IPS-NIHi7 (cell line): Measurements from ENCODE around the gene ACOT12.
"Not testable (repeated sequence)": the region's sequence is repeated elsewhere in the genome, so short reads cannot be mapped to it uniquely, and the experiment has no call there.

Source experiments
- DNase-seq: peaks from one replicate; pipeline ENCODE4 v3.0.0; 2012; ENCODE audit warnings: mixed read lengths; ENCODE audit errors: extremely low spot score

The ACOT12 gene

GRCh38 chr5:81393783-81394718 lies at the start of gene ACOT12:
Gene ACOT12 (minus strand): TSS chr5:81394134. CDS start chr5:81394114, 20 bp downstream.
- peak; percentile 46 for DNase-seq

DNA sequence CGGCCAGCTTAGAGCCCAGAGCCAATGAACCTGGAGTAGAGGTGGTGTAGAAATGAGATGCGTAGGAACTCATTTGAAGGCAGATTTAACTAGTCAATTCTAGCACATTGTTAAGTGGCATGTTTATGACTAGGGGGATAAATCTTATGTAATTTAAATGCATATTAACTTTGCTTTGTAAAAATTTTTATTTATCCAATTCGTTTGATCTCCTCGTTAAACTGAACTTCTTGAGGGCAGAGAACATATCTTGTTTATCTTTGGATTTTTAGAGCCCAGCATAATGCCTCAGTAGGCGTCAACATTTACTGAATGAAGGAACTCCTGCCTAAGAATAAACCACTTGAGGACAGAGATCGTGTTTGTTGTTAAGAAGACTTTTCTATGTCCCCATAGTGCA lies 41.1 kb upstream of the ACOT12 start:
- DNase-seq = no peak

DNA sequence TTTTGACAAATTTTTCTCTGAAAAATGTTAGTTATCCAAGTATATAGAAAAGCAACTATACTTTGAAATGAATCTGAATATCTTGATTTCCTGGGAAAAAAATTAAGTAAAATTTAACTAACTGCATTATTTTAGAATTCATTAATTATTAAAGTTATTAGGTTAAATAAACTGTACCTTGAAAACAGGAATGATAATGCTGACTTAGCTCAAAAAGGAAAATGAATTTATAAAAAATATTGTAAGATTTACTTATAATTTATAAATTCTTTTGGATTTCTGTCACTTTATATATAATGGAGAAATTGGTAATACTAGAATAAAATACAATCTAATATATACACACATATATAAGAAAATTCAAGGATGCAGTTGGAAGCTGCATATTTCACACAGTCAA lies 36.1 kb upstream of the ACOT12 start:
- DNase-seq = no peak

DNA sequence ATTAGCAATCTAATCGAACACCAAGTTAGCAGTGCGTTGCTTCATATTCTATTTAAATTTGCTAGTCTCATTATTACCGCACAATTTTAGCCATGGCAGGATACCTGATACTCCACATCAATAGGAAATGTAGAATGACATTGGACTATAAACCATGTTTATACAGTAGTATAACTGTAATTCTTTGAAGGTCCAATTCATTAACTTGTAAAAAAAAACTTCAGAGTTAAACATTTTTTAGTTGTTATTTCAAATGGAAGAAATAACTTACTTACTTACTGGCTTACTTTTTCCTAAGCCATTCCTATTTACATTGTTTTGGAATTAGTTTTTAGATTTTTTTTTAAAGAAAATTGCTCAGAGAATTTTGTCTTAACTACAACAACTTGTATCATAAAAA lies 35.4 kb upstream of the ACOT12 start:
- DNase-seq = no peak

DNA sequence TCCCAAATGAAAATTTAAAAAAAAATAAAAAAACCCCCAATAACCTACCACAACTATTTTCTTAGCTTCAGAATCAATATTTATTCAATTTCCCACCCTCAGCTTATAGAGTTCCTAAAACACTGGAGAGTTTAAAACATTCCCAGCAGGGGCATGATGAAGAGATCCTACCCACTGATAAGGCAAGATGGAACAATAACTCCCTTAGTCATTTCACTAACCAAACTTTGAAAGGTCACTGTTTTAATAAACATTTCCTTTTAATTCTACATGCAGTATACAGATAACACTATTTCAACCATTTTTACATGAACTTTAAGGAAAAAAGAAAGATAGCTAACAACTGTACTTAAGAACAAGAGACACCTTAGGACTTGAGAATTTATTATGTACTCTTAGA lies 34.9 kb upstream of the ACOT12 start:
- no peak for DNase-seq

- DNase-seq = no peak
Observed at GRCh38 chr5:81428446-81428845, 34.5 kb upstream of the ACOT12 start.

- DNase-seq = no peak
Observed at GRCh38 chr5:81427566-81427965, 33.6 kb upstream of the ACOT12 start.

DNA sequence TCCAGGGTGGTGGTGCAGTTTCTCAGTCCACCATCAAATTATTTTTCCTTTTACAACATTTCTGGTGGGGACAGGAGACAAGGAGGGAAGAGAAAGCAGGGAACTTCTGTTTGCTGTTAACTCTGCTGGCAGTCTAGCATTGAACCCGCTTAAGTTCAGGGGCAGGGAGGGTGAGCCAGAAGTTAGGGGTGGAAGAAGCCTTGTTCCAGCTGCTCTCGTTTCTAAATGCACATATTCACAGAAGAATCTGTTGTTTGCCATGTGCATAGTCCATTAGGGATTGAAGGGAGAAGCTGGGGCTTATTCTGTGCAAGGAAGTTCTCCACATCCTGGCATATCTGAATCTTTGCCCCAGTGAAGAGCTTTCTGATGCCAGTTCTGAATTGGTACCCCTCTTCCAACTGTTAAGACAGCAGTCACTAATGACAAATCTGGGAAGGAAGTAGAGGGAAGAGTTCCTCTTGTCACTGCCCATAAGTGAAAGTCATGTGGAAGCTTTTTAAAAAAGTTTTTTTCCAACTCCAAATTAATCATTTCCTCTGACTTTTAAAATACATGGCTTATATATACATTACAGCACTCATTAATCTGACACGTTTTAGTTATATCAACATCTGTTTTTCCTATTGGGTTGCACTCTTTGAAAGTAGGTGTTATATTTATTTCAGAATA lies 32.6 kb upstream of the ACOT12 start:
- no peak for DNase-seq

- no peak for DNase-seq
Observed at GRCh38 chr5:81425569-81425968, 31.6 kb upstream of the ACOT12 start.

- DNase-seq = no peak
Observed at GRCh38 chr5:81424728-81425127, 30.8 kb upstream of the ACOT12 start.

DNA sequence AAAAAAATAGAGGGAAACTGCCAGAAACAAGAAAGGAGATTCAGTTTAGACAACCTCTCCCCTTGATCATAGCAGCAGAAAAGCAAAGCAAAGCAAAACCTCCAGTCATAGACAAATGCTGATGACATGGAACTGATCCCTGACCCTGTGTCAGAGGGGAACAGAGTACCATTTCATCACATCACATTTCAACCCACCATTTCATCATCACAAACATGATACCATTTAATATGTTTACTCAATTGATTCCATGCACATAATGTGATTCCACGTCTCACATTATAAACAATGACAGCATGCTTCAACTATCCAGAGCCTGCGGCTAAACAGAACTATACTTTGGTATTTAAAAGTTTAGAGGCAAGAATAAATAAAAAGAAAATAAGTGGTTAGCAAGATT lies 28.7 kb upstream of the ACOT12 start:
- no peak for DNase-seq

- DNase-seq = no peak
Observed at GRCh38 chr5:81420039-81420667, 26.2 kb upstream of the ACOT12 start.

- no peak for DNase-seq
Observed at GRCh38 chr5:81418606-81419005, 24.7 kb upstream of the ACOT12 start.

DNA sequence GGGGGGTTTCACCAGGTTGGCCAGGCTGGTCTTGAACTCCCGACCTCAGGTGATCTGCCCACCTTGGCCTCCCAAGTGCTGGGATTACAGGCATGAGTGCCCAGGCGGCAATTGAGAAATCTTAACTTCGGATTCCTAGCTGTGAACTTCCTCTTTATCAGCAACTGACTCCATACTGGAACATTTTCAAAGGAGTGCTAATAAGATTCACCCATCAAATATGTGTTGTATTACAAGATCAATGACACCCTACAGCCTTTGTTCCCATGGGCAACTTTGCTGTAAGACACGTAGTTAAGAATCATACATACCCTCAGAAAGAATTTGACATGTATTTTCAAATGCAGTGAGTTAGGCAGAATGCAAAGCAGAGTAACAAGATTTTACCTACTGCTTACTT lies 23.1 kb upstream of the ACOT12 start:
- no peak for DNase-seq

- no peak for DNase-seq
Observed at GRCh38 chr5:81409896-81410295, 16.0 kb upstream of the ACOT12 start.

- no peak for DNase-seq
Observed at GRCh38 chr5:81409361-81409760, 15.4 kb upstream of the ACOT12 start.

GRCh38 chr5:81408496-81408895 lies 14.6 kb upstream of the ACOT12 start:
- no peak for DNase-seq

GRCh38 chr5:81407811-81408210 lies 13.9 kb upstream of the ACOT12 start:
- not testable (repeated sequence) for DNase-seq

DNA sequence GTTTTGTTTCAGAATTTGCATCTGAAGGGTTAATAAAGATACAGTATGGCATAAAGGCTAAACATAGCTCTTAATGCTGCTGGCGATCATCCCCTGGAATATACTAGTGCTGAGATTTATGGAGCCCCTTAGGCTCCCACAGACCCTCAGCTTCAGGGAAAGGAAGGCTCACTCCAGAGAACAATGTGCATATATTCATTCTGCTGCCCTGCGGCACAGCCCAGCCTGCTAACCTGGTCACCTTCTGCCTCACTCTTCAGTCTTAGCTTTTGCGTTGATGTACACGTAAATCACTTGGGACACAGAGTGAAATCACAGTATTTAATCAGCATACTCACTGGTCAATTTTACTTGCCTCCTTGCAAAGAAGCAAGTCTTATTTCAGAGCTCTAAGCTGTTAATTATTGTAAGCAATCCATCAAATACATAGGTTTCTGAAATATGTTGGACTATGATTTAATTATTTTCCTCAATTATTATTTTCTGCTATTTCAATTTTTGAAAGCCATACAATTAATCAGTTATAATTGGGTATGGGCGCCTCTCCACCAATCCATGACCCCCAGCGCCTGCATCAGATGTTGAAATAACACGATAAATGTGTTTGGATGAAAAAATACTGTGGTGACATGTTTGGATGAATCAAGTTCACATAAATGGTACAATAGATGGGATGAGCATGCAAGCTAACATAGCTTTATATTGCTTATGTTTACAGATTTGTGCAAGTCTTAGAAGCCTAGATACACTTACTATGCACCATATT lies 11.4 kb upstream of the ACOT12 start:
- DNase-seq = no peak

DNA sequence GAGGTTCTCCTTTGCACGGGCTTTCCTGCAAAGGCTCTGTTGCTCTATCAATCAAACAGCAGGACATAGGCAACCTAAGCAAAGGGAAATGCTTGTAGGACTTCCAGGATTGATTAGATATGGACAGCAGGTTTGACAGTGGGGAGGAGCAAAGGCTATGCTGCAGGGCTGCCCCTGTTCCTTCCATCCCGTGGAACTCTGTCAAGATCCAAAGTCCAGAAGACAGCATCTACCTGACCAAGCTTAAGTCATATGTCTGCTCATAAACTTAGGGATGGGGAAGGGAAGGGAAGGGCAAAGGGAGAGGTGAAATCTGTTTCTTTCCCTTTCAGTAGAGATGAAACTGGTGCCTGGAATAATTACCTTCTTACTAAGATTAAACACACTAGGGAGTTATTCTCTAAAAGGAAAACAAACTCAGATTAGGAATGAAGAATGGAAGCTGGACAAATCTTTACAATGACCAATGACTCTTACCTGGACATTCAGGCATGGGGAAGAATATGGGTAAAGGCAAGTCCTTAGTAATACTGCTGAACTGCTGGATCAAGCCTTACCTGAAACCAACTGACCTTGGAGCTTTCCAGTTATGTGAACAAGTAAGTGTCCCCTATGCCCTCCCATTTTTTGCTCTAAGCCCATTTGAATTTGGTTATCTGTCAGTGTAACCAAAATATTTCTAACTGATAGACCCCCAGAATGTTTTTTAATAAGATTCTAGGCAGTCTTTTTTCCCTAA lies 8.4 kb upstream of the ACOT12 start:
- DNase-seq = no peak

DNA sequence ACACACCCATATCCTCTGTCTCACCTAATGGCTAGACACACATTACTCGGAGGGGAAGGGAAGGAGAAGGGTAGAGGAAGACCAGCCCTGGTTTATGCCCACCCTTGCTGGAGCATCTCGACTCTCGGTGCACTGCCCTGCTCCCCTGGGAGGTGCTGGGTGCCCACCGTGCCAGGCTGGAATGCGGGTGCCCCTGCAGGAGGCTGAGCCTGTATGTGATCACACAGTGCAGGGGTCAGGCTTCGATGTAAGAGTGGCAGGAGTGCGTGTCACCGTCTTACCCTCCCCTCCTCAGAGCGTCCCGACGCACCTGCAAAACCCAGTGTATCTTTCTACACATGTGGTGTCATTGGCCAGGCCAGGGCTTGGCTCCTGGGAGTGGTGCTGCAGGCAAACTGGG lies 7.3 kb upstream of the ACOT12 start:
- no peak for DNase-seq
